Measurements from ENCODE around the gene SYMPK. TPM values are rescaled to one million over a fixed set of nuclear protein-coding genes. Genes with fewer than 3 reads are reported as not detected.

SYMPK gene
- polyA plus RNA-seq, 3 donors: 25.9 to 57.0 (median 36.8) TPM

Other genes starting within 250 kb of the SYMPK start
- gene EML2, start 223.8 kb downstream of the SYMPK start, polyA plus RNA-seq: 10 to 100 TPM; 17.5 to 29.2 (median 22.3) TPM
- gene GIPR, start 194.9 kb downstream of the SYMPK start, polyA plus RNA-seq: 10 to 100 TPM in 1 of 3 donors, 1 to 10 TPM in 2; 5.6 to 20.2 (median 7.2) TPM
- gene SNRPD2, start 171.2 kb downstream of the SYMPK start, polyA plus RNA-seq: 100 to 1,000 TPM; 175 to 370 (median 310) TPM
- gene QPCTL, start 170.5 kb downstream of the SYMPK start, polyA plus RNA-seq: 1 to 10 TPM; 3.9 to 5.4 (median 4.9) TPM
- 1 to 10 TPM; 7.0 to 8.0 (median 7.3) TPM for gene FBXO46, start 132.3 kb downstream of the SYMPK start, polyA plus RNA-seq
- gene MEIOSIN, start 129.7 kb downstream of the SYMPK start, polyA plus RNA-seq: under 1 TPM; 0.01 to 0.11 (median 0.02) TPM
- gene SIX5, start 93.9 kb downstream of the SYMPK start, polyA plus RNA-seq: 10 to 100 TPM; 19.7 to 33.3 (median 23.3) TPM
- gene DMPK, start 80.7 kb downstream of the SYMPK start, polyA plus RNA-seq: 100 to 1,000 TPM in 1 of 3 donors, 10 to 100 TPM in 2; 36.1 to 119 (median 40.8) TPM
- 10 to 100 TPM; 13.9 to 43.0 (median 35.8) TPM for gene DMWD, start 70.3 kb downstream of the SYMPK start, polyA plus RNA-seq
- under 1 TPM in 1 of 3 donors, not detected in 2; 0.03 TPM for gene RSPH6A, start 47.8 kb downstream of the SYMPK start, polyA plus RNA-seq
- 10 to 100 TPM in 1 of 3 donors, 1 to 10 TPM in 1, not detected in 1; 3.6 to 32.1 TPM for gene FOXA3, start 1.2 kb upstream of the SYMPK start, polyA plus RNA-seq
- gene IRF2BP1, start 23.0 kb upstream of the SYMPK start, polyA plus RNA-seq: 10 to 100 TPM in 2 of 3 donors, 1 to 10 TPM in 1; 7.7 to 13.9 (median 10.0) TPM
- 1 to 10 TPM; 2.9 to 3.4 (median 3.4) TPM for gene MYPOP, start 39.5 kb upstream of the SYMPK start, polyA plus RNA-seq
- not detected for gene NANOS2, start 51.6 kb upstream of the SYMPK start, polyA plus RNA-seq
- gene NOVA2, start 110.7 kb upstream of the SYMPK start, polyA plus RNA-seq: 1 to 10 TPM in 2 of 3 donors, under 1 TPM in 1; 0.49 to 7.4 (median 2.8) TPM
- gene CCDC61, start 132.3 kb upstream of the SYMPK start, polyA plus RNA-seq: 1 to 10 TPM; 7.2 to 8.6 (median 7.8) TPM
- gene PGLYRP1, start 159.9 kb upstream of the SYMPK start, polyA plus RNA-seq: 1 to 10 TPM in 2 of 3 donors, not detected in 1; 7.6 to 8.7 TPM
- gene IGFL4, start 177.9 kb upstream of the SYMPK start, polyA plus RNA-seq: under 1 TPM in 1 of 3 donors, not detected in 2; 0.02 TPM